GM21529 (cell line): ENCODE data around the gene SNN.

Experiments used
- ATAC-seq: cut with Tn5 transposase; IDR thresholded peaks from one replicate; pipeline ENCODE4 v1.9.1; 2021; ENCODE audit not compliant: unreplicated experiment

SNN gene

GRCh38 chr16:11666103-11667055 is 1.9 kb upstream of the SNN start:
- ATAC-seq, result no peak

- ATAC-seq, result no peak
Observed at GRCh38 chr16:11667221-11667823, 933 bp upstream of the SNN start.

GRCh38 chr16:11668623-11669379 is 546 bp downstream of the SNN start:
- no peak for ATAC-seq

- ATAC-seq, result no peak
Observed at GRCh38 chr16:11669380-11670146, 1.3 kb downstream of the SNN start.

GRCh38 chr16:11670171-11671131 is 2.2 kb downstream of the SNN start:
- ATAC-seq, result peak; percentile 35

- no peak for ATAC-seq
Observed at GRCh38 chr16:11671271-11671670, 3.0 kb downstream of the SNN start.

- no peak for ATAC-seq
Observed at GRCh38 chr16:11671676-11672075, 3.4 kb downstream of the SNN start.

- ATAC-seq, result no peak
Observed at GRCh38 chr16:11672206-11673090, 4.2 kb downstream of the SNN start.

- ATAC-seq, result no peak
Observed at GRCh38 chr16:11673091-11674000, 5.1 kb downstream of the SNN start.

GRCh38 chr16:11674001-11674817 is 6.0 kb downstream of the SNN start:
- no peak for ATAC-seq

- no peak for ATAC-seq
Observed at GRCh38 chr16:11674818-11675560, 6.7 kb downstream of the SNN start.

- no peak for ATAC-seq
Observed at GRCh38 chr16:11675561-11676511, 7.6 kb downstream of the SNN start.

- no peak for ATAC-seq
Observed at GRCh38 chr16:11676799-11677198, 8.5 kb downstream of the SNN start.

GRCh38 chr16:11677451-11677951 is 9.2 kb downstream of the SNN start:
- no peak for ATAC-seq
